ENCODE results near the gene CDC45. TPM values are rescaled to one million over a fixed set of nuclear protein-coding genes. Genes with fewer than 3 reads are reported as not detected.

Gene CDC45
- total and polyA plus RNA-seq, 2 donors from 2014 or later, result 0.32 to 1.1 TPM

GRCh38 chr22:19480789-19481188 is 1.1 kb downstream of the CDC45 start:
- peaks cover 0 to 4% (median 4%) of the 10 kb centered on the region in 3 donors for H3K4me1 ChIP-seq (ENCODE audit: control insufficient read depth in 2 of 3, insufficient read depth in 2 of 3, low read depth in 1 of 3, low read length in 3 of 3)
- H3K27me3 ChIP-seq (ENCODE audit: control insufficient read depth, insufficient read depth, low read length), result no peaks in the 10 kb centered on the region
- peaks cover 0 to 3% (median 0%) of the 10 kb centered on the region in 3 donors for H3K36me3 ChIP-seq (ENCODE audit: control insufficient read depth in 2 of 3, insufficient read depth in 3 of 3, low read length in 3 of 3)
- H3K27ac ChIP-seq (ENCODE audit: low read depth in 2 of 2, low read length in 2 of 2), result no peak overlapping the region
- no peak for FAIRE-seq
- DNase-seq, result no peak
- no peak for TF ChIP-seq CTCF (IDR thresholded peaks at IDR 0.05; ENCODE audit: borderline replicate concordance, extremely low read depth, insufficient read depth)
- no peak overlapping the region for H3K9ac ChIP-seq (ENCODE audit: low read length in 3 of 3)
- peak overlapping the region in 1 of 3 donors; percentile 1 for H3K4me3 ChIP-seq (ENCODE audit: low read length in 3 of 3)
- H3K9me3 ChIP-seq (ENCODE audit: control insufficient read depth in 2 of 3, insufficient read depth in 1 of 3, low read length in 3 of 3), result no peaks in the 10 kb centered on the region
- intact Hi-C loops (cut with DNase I), result no loop called here

- H3K4me3 ChIP-seq (ENCODE audit: low read length in 3 of 3), result no peak overlapping the region
- no peak overlapping the region for H3K9ac ChIP-seq (ENCODE audit: low read length in 3 of 3)
- H3K9me3 ChIP-seq (ENCODE audit: control insufficient read depth in 2 of 3, insufficient read depth in 1 of 3, low read length in 3 of 3), result no peaks in the 10 kb centered on the region
- no peaks in the 10 kb centered on the region for H3K36me3 ChIP-seq (ENCODE audit: control insufficient read depth in 2 of 3, insufficient read depth in 3 of 3, low read length in 3 of 3)
- H3K27me3 ChIP-seq (ENCODE audit: control insufficient read depth, insufficient read depth, low read length), result no peaks in the 10 kb centered on the region
- DNase-seq (no peak), FAIRE-seq (no peak)
- H3K4me1 ChIP-seq (ENCODE audit: control insufficient read depth in 2 of 3, insufficient read depth in 2 of 3, low read depth in 1 of 3, low read length in 3 of 3), result peaks cover 0 to 4% (median 4%) of the 10 kb centered on the region in 3 donors
- intact Hi-C loops (cut with DNase I), result no loop called here
- no peak overlapping the region for H3K27ac ChIP-seq (ENCODE audit: low read depth in 2 of 2, low read length in 2 of 2)
- TF ChIP-seq CTCF (IDR thresholded peaks at IDR 0.05; ENCODE audit: borderline replicate concordance, extremely low read depth, insufficient read depth), result no peak
Observed at GRCh38 chr22:19482297-19482696, 2.6 kb downstream of the CDC45 start.

- no peak for TF ChIP-seq CTCF (IDR thresholded peaks at IDR 0.05; ENCODE audit: borderline replicate concordance, extremely low read depth, insufficient read depth)
- Histone ChIP-seq H3K4me3 (ENCODE audit: low read length in 3 of 3) (no peak overlapping the region), H3K9ac (ENCODE audit: low read length in 3 of 3) (no peak overlapping the region), H3K9me3 (ENCODE audit: control insufficient read depth in 2 of 3, insufficient read depth in 1 of 3, low read length in 3 of 3) (no peaks in the 10 kb centered on the region), H3K27ac (ENCODE audit: low read depth in 2 of 2, low read length in 2 of 2) (no peak overlapping the region), H3K36me3 (ENCODE audit: control insufficient read depth in 2 of 3, insufficient read depth in 3 of 3, low read length in 3 of 3) (no peaks in the 10 kb centered on the region), H3K27me3 (ENCODE audit: control insufficient read depth, insufficient read depth, low read length) (no peaks in the 10 kb centered on the region), H3K4me1 (ENCODE audit: control insufficient read depth in 2 of 3, insufficient read depth in 2 of 3, low read depth in 1 of 3, low read length in 3 of 3) (no peaks in the 10 kb centered on the region)
- intact Hi-C loops (cut with DNase I), result no loop called here
- no peak for FAIRE-seq
- no peak for DNase-seq
Observed at GRCh38 chr22:19483481-19484244, 3.9 kb downstream of the CDC45 start.

All from kidney (tissue), 14 donors.